ENCODE measurements around the gene BSPH1.

- no peak for TF ChIP-seq CTCF (IDR thresholded peaks at IDR 0.05)
- TF ChIP-seq EZH2 (IDR thresholded peaks at IDR 0.05; ENCODE audit: borderline replicate concordance, insufficient read depth, low read depth, low read length, poor library complexity, severe bottlenecking), result no peak
These were observed 41.6 kb upstream of the BSPH1 start for GRCh38 chr19:48033604-48034003.

Data from B cell (primary cell).